Measurements from ENCODE around the gene MITF. TPM values are rescaled to one million over a fixed set of nuclear protein-coding genes. Genes with fewer than 3 reads are reported as not detected.

The MITF gene
- total RNA-seq, 2 donors from 2014 or later: 9.3 to 12.2 TPM

DNA sequence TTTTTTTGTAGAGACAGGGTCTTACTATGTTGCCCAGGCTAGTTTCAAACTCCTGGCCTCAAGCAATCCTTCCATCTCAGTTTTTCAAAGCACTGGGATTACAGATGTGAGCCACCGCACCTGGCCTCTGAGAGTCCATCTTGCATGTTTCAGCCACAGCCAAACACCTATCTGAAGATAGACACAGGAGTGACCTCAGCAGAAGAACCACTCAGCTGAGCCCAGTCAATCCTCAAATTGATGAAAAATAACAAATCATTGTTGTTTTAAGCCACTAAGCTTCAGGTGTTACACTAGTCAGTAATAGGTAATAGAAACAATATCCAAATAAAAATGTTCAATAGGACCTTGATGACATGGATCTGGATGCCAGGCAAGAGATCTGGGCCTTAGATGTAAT, 38.3 kb upstream of the MITF start:
- ATAC-seq: no peak
- Histone ChIP-seq H3K27ac (no peak overlapping the region), H3K36me3 (replicated peaks in 1 of 2; ENCODE audit: insufficient read depth in 1 of 2, low read depth in 2 of 2) (no peaks in the 10 kb centered on the region), H3K27me3 (no peaks in the 10 kb centered on the region), H3K9me3 (peaks cover 0 to 7% (median 0%) of the 10 kb centered on the region in 3 donors), H3K4me1 (no peaks in the 10 kb centered on the region), H3K4me3 (no peak overlapping the region)
- TF ChIP-seq, protein P1, sequence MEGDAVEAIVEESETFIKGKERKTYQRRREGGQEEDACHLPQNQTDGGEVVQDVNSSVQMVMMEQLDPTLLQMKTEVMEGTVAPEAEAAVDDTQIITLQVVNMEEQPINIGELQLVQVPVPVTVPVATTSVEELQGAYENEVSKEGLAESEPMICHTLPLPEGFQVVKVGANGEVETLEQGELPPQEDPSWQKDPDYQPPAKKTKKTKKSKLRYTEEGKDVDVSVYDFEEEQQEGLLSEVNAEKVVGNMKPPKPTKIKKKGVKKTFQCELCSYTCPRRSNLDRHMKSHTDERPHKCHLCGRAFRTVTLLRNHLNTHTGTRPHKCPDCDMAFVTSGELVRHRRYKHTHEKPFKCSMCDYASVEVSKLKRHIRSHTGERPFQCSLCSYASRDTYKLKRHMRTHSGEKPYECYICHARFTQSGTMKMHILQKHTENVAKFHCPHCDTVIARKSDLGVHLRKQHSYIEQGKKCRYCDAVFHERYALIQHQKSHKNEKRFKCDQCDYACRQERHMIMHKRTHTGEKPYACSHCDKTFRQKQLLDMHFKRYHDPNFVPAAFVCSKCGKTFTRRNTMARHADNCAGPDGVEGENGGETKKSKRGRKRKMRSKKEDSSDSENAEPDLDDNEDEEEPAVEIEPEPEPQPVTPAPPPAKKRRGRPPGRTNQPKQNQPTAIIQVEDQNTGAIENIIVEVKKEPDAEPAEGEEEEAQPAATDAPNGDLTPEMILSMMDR (IDR thresholded peaks at IDR 0.05): no peak
- no peak for TF ChIP-seq POLR2A (IDR thresholded peaks at IDR 0.05)
- intact Hi-C loops (cut with DNase I): no loop called here
- DNase-seq: no peak
- WGBS, 2 donors: 90 to 100% methylated on average over 1 of the region's 1 CpG

DNA sequence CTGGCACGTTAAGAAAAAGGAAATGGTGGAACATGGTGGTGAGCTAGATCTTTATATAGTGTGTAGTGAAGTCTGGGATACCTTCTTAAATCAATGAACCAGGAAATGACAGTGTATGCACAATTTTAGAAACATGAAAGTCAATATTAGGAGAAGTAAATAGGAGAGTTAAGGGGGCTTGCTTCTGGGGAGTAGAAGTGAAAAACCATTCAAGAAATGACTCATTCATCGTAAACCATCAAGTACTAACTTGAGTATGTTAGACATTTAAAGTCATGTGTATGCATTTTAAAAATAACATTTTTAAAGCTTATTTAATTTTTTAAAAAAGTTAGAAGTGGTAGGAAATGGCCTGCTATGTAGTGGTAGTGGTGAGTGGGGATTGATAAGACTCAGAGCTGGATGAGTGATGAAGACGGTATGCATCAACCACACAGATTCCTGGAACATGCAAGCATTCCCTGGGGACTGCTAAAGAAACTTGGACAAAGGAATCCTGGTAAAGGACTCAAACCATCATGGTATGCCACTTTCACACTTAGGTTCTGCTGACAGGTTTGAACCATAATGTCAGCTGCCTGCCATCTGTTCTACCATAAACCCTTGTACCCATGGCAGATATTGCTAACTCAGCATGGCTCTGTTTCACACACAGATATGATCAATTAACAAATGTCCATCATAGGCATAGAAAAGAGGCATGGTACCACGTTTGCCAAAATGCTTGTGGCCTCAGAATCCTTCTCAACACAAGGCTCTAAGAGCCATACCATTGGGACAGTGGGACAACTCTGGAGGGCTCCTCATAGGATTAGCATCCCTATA, 28.9 kb upstream of the MITF start:
- ATAC-seq (no peak), DNase-seq (no peak)
- no peaks in the 10 kb centered on the region for H3K36me3 ChIP-seq (replicated peaks in 1 of 2; ENCODE audit: insufficient read depth in 1 of 2, low read depth in 2 of 2)
- no peaks in the 10 kb centered on the region for H3K27me3 ChIP-seq
- no peaks in the 10 kb centered on the region for H3K9me3 ChIP-seq
- no peak overlapping the region for H3K27ac ChIP-seq
- intact Hi-C loops (cut with DNase I): no loop called here
- 74 to 80% methylated on average over 4 of the region's 4 CpGs for WGBS, 2 donors
- no peaks in the 10 kb centered on the region for H3K4me1 ChIP-seq
- no peak overlapping the region for H3K4me3 ChIP-seq
- TF ChIP-seq, protein P1 (IDR thresholded peaks at IDR 0.05): no peak
- no peak for TF ChIP-seq POLR2A (IDR thresholded peaks at IDR 0.05)

DNA sequence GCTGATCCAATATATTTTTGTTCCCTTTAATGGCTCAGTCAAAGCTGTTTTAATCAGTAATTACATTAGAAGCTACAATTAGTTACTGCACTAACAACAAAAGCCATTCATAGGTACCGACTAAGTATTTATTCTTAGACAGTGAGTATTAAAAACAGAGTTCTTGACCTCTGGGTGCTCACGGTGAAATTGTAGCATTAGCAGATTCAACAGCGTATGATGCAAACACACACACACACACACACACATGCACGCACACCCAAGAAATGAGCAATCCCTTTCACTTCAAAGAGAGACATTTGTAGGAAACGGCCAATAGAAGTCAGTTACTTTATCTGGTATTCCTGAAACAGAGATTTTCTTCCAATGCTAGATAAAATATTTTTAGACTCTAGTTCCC, 27.0 kb upstream of the MITF start:
- no peak overlapping the region for H3K4me3 ChIP-seq
- DNase-seq: no peak
- no peaks in the 10 kb centered on the region for H3K4me1 ChIP-seq
- WGBS, 2 donors: 78 to 81% methylated on average over 5 of the region's 5 CpGs
- no peak for ATAC-seq
- intact Hi-C loops (cut with DNase I): no loop called here
- H3K9me3 ChIP-seq: no peaks in the 10 kb centered on the region
- no peak overlapping the region for H3K27ac ChIP-seq
- H3K27me3 ChIP-seq: no peaks in the 10 kb centered on the region
- H3K36me3 ChIP-seq (replicated peaks in 1 of 2; ENCODE audit: insufficient read depth in 1 of 2, low read depth in 2 of 2): no peaks in the 10 kb centered on the region
- TF ChIP-seq, protein P1 (IDR thresholded peaks at IDR 0.05): no peak
- no peak for TF ChIP-seq POLR2A (IDR thresholded peaks at IDR 0.05)

DNA sequence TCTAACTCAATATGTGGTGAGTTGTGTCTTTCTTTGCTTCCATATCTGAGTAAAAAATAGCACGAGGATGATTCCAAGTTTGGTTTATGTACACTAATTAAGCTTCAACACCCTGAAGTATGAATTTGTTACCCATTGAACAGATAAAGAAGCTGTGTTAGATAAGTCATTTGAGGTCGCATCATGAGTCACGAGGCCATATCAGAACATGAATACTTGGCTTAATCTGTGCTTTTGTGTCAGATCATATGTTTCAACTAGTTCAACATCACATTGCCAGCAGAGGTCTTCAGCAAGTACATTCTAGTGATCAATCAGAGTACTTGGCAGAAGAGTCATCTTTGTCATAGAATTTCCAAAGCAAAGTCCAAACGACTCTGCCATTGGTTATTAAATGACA, 26.3 kb upstream of the MITF start:
- TF ChIP-seq, protein P1 (IDR thresholded peaks at IDR 0.05): no peak
- no peak for TF ChIP-seq POLR2A (IDR thresholded peaks at IDR 0.05)
- Histone ChIP-seq H3K9me3 (no peaks in the 10 kb centered on the region), H3K36me3 (replicated peaks in 1 of 2; ENCODE audit: insufficient read depth in 1 of 2, low read depth in 2 of 2) (no peaks in the 10 kb centered on the region), H3K27me3 (no peaks in the 10 kb centered on the region), H3K27ac (no peak overlapping the region), H3K4me1 (no peaks in the 10 kb centered on the region), H3K4me3 (no peak overlapping the region)
- ATAC-seq: no peak
- WGBS, 2 donors: 38 to 45% methylated on average over 4 of the region's 4 CpGs
- no peak for DNase-seq
- intact Hi-C loops (cut with DNase I): no loop called here

DNA sequence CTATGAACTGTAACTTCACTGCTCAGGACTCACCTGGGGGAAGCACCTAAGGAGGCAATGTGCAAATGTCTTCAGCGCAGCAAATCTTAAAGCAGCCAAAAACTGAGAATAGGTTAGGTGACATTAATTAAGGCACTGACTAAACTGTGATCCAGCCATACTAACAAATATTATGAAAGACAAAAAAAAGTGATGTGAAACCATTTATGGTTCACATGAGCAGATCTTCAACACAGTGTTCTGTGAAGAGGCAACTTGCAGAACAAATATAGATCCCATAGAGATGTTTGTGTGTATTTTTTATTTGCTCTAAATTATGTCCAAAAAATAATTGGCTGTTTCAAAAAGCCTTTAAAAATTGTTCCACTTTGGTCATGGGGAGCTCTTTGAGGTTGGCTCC, 24.1 kb upstream of the MITF start:
- intact Hi-C loops (cut with DNase I): no loop called here
- DNase-seq: no peak
- TF ChIP-seq, protein P1 (IDR thresholded peaks at IDR 0.05): no peak

More for the DNA sequence above, 24.1 kb upstream of the MITF start:
- 95 to 96% methylated on average over 1 of the region's 1 CpG for WGBS, 2 donors
- Histone ChIP-seq H3K36me3 (replicated peaks in 1 of 2; ENCODE audit: insufficient read depth in 1 of 2, low read depth in 2 of 2) (no peaks in the 10 kb centered on the region), H3K27ac (no peak overlapping the region), H3K4me3 (no peak overlapping the region), H3K9me3 (no peaks in the 10 kb centered on the region), H3K4me1 (no peaks in the 10 kb centered on the region), H3K27me3 (no peaks in the 10 kb centered on the region)
- no peak for ATAC-seq
